Astrocyte (in vitro differentiated cells and primary cell): ENCODE measurements around the gene ADAMTS17. TPM values are rescaled to one million over a fixed set of nuclear protein-coding genes. Genes with fewer than 3 reads are reported as not detected.

Experiments
- DNase-seq: peaks from one replicate; pipeline ENCODE4 v3.0.0-alpha.2; 2010; ENCODE audit warnings: low read depth
- FAIRE-seq: peaks from 2 replicates; lab custom pipeline; 2011; peaks lifted over from hg19 to GRCh38; lab: Jason Lieb, UNC
- H2AFZ ChIP-seq: 2 replicates; pipeline ENCODE4 v1.6.0; 2012; ENCODE audit warnings: low read depth, low read length, inconsistent platforms
- H3K27ac ChIP-seq: 2 replicates; pipeline ENCODE4 v1.5.1; 2011; ENCODE audit warnings: low read depth, low read length, inconsistent platforms
- H3K27me3 ChIP-seq: 2 replicates; pipeline ENCODE4 v1.6.0; 2011; ENCODE audit warnings: low read length, inconsistent platforms; ENCODE audit not compliant: insufficient read depth
- H3K36me3 ChIP-seq: 2 replicates; pipeline ENCODE4 v1.5.1; 2011; ENCODE audit warnings: low read length, inconsistent platforms; ENCODE audit not compliant: insufficient read depth
- H3K4me1 ChIP-seq: 2 replicates; pipeline ENCODE4 v1.5.1; 2011; ENCODE audit warnings: low read length, inconsistent platforms; ENCODE audit not compliant: insufficient read depth
- H3K4me2 ChIP-seq: 2 replicates; pipeline ENCODE4 v1.6.0; 2012; ENCODE audit warnings: low read length, inconsistent platforms
- H3K4me3 ChIP-seq: 2 replicates; pipeline ENCODE4 v1.5.1; 2011; ENCODE audit warnings: low read depth, mild to moderate bottlenecking, low read length, inconsistent platforms; ENCODE audit not compliant: insufficient read depth
- H3K79me2 ChIP-seq: 2 replicates; pipeline ENCODE4 v1.6.0; 2012; ENCODE audit warnings: mild to moderate bottlenecking, low read length, inconsistent platforms; ENCODE audit not compliant: insufficient read depth
- H3K9ac ChIP-seq: 2 replicates; pipeline ENCODE4 v1.6.0; 2012; ENCODE audit warnings: mild to moderate bottlenecking, low read length, inconsistent platforms
- H3K9me3 ChIP-seq: 2 replicates; pipeline ENCODE4 v1.5.1; 2012; ENCODE audit warnings: low read depth, mild to moderate bottlenecking, low read length, inconsistent platforms; ENCODE audit not compliant: insufficient read depth
- H4K20me1 ChIP-seq: 2 replicates; pipeline ENCODE4 v1.6.0; 2012; ENCODE audit warnings: low read length, inconsistent platforms; ENCODE audit not compliant: insufficient read depth
- H3K27ac Mint-ChIP-seq: one replicate; pipeline ENCODE4 v1.8.0; 2021; ENCODE audit warnings: mild to moderate bottlenecking, mixed read lengths; ENCODE audit not compliant: unreplicated experiment
- H3K27me3 Mint-ChIP-seq: one replicate; pipeline ENCODE4 v1.8.0; 2021; ENCODE audit warnings: low read depth, mixed read lengths; ENCODE audit not compliant: unreplicated experiment
- H3K36me3 Mint-ChIP-seq: one replicate; pipeline ENCODE4 v1.8.0; 2021; ENCODE audit warnings: low read depth, mixed read lengths; ENCODE audit not compliant: unreplicated experiment
- H3K4me1 Mint-ChIP-seq: one replicate; pipeline ENCODE4 v1.8.0; 2021; ENCODE audit warnings: low read depth, mixed read lengths; ENCODE audit not compliant: unreplicated experiment
- H3K4me3 Mint-ChIP-seq: one replicate; pipeline ENCODE4 v1.8.0; 2021; ENCODE audit warnings: mild to moderate bottlenecking, moderate library complexity, mixed read lengths; ENCODE audit not compliant: unreplicated experiment
- H3K9me3 Mint-ChIP-seq: one replicate; pipeline ENCODE4 v1.8.0; 2021; ENCODE audit warnings: mild to moderate bottlenecking, mixed read lengths; ENCODE audit not compliant: unreplicated experiment
- CTCF ChIP-seq: IDR thresholded peaks from 2 replicates; pipeline ENCODE4 v1.5.1; 2011; ENCODE audit warnings: low read depth, mild to moderate bottlenecking, inconsistent platforms, low read length, moderate library complexity; ENCODE audit not compliant: insufficient read depth
- EZH2 ChIP-seq: IDR thresholded peaks from 2 replicates; pipeline ENCODE4 v1.6.1; 2012; ENCODE audit warnings: mild to moderate bottlenecking, low read length, inconsistent platforms; ENCODE audit not compliant: insufficient read depth
- total RNA-seq: library from RNA; stranded (reverse); gene quantifications from 2 replicates; pipeline ENCODE4 v1.2.1, GENCODE V29; 2021

The ADAMTS17 gene
- total RNA-seq, 1 donor from 2014 or later: 0.27 TPM

- no peaks in the 10 kb centered on the region for H3K36me3 ChIP-seq
- FAIRE-seq (no peak), DNase-seq (no peak)
- Mint-ChIP-seq H3K27me3 (peaks cover 36% of the 10 kb centered on the region), H3K27ac (no peak overlapping the region), H3K9me3 (peaks cover 8% of the 10 kb centered on the region), H3K4me1 (no peaks in the 10 kb centered on the region), H3K36me3 (peaks cover 4% of the 10 kb centered on the region), H3K4me3 (no peak overlapping the region)
- no peak overlapping the region for H3K4me2 ChIP-seq
- no peaks in the 10 kb centered on the region for H3K79me2 ChIP-seq
- H2AFZ ChIP-seq: no peak overlapping the region
- H3K9me3 ChIP-seq: no peaks in the 10 kb centered on the region
- H3K27ac ChIP-seq: no peak overlapping the region
- no peaks in the 10 kb centered on the region for H4K20me1 ChIP-seq
- H3K4me3 ChIP-seq: no peak overlapping the region
- H3K4me1 ChIP-seq: peaks cover 6% of the 10 kb centered on the region
- TF ChIP-seq EZH2 (no peak), CTCF (no peak)
- peaks cover 3% of the 10 kb centered on the region for H3K27me3 ChIP-seq
- H3K9ac ChIP-seq: no peak overlapping the region
These were observed 386.2 kb downstream of the ADAMTS17 start for GRCh38 chr15:99955532-99955931.

GRCh38 chr15:99955181-99955525 lies 386.6 kb downstream of the ADAMTS17 start:
- Mint-ChIP-seq H3K9me3 (peaks cover 12% of the 10 kb centered on the region), H3K27ac (no peak overlapping the region), H3K4me1 (no peaks in the 10 kb centered on the region), H3K27me3 (peaks cover 33% of the 10 kb centered on the region), H3K36me3 (peaks cover 4% of the 10 kb centered on the region), H3K4me3 (no peak overlapping the region)
- Histone ChIP-seq H3K36me3 (no peaks in the 10 kb centered on the region), H4K20me1 (no peaks in the 10 kb centered on the region), H3K27ac (no peak overlapping the region), H3K9me3 (peaks cover under 1% of the 10 kb centered on the region), H3K9ac (no peak overlapping the region), H3K4me3 (no peak overlapping the region), H3K4me1 (peaks cover 6% of the 10 kb centered on the region), H3K27me3 (peaks cover 3% of the 10 kb centered on the region), H3K79me2 (no peaks in the 10 kb centered on the region), H3K4me2 (no peak overlapping the region), H2AFZ (no peak overlapping the region)
- TF ChIP-seq EZH2: no peak
- no peak for TF ChIP-seq CTCF
- DNase-seq: no peak
- no peak for FAIRE-seq

- H3K4me1 ChIP-seq: peaks cover 6% of the 10 kb centered on the region
- no peak for FAIRE-seq
- H3K27ac Mint-ChIP-seq: no peak overlapping the region
These were observed 387.2 kb downstream of the ADAMTS17 start for GRCh38 chr15:99954361-99955180.

More at GRCh38 chr15:99954361-99955180, 387.2 kb downstream of the ADAMTS17 start:
- no peak overlapping the region for H3K9ac ChIP-seq
- no peak overlapping the region for H2AFZ ChIP-seq
- H4K20me1 ChIP-seq: no peaks in the 10 kb centered on the region
- H3K4me3 Mint-ChIP-seq: no peak overlapping the region
- no peak overlapping the region for H3K4me2 ChIP-seq
- H3K4me3 ChIP-seq: no peak overlapping the region
- no peaks in the 10 kb centered on the region for H3K36me3 ChIP-seq
- H3K9me3 Mint-ChIP-seq: peaks cover 11% of the 10 kb centered on the region
- peaks cover 2% of the 10 kb centered on the region for H3K9me3 ChIP-seq
- peaks cover 2% of the 10 kb centered on the region for H3K36me3 Mint-ChIP-seq
- no peak overlapping the region for H3K27ac ChIP-seq
- H3K4me1 Mint-ChIP-seq: no peaks in the 10 kb centered on the region
- TF ChIP-seq CTCF (no peak), EZH2 (no peak)
- peaks cover 27% of the 10 kb centered on the region for H3K27me3 Mint-ChIP-seq
- DNase-seq: no peak
- H3K79me2 ChIP-seq: no peaks in the 10 kb centered on the region
- H3K27me3 ChIP-seq: no peaks in the 10 kb centered on the region
